Activated CD4-positive, alpha-beta T cell treated with anti-CD3 and anti-CD28 coated beads, Interleukin-2, Interleukin-6, amounts not matched to agents 100 ng/mL and 50 ng/mL, durations not matched to agents 16 hours and 8 hours (primary cell): Measurements from ENCODE around the gene JAM3.
"Not testable (repeated sequence)": the region's sequence is repeated elsewhere in the genome, so short reads cannot be mapped to it uniquely, and the experiment has no call there.

Experiments used
- DNase-seq: peaks from one replicate; pipeline ENCODE4 v3.0.0-alpha.2; 2020

Gene JAM3

GRCh38 chr11:134151083-134151747 is 82.3 kb downstream of the JAM3 start:
- DNase-seq, result no peak

GRCh38 chr11:134152696-134153095 is 83.8 kb downstream of the JAM3 start:
- no peak for DNase-seq

GRCh38 chr11:134153147-134153905 is 84.5 kb downstream of the JAM3 start:
- no peak for DNase-seq

DNA sequence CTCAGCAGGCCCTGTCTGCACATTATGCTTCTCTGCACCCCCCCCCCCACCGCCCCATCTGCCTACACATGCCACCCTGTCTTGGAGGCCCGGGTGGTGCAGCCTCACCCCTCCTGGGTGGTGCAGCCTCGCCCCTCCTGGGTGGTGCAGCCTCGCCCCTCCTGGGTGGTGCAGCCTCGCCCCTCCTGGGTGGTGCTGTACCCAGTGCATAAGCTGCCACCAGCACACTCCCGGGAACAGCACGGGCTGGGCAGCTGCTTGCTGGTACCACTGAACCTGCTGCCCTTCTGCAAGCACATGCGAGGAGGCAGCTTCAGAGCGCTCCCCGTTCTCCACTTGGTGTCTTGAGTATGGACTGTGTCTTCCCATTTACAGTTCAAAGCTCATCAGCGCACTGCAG is 85.6 kb downstream of the JAM3 start:
- no peak for DNase-seq

DNA sequence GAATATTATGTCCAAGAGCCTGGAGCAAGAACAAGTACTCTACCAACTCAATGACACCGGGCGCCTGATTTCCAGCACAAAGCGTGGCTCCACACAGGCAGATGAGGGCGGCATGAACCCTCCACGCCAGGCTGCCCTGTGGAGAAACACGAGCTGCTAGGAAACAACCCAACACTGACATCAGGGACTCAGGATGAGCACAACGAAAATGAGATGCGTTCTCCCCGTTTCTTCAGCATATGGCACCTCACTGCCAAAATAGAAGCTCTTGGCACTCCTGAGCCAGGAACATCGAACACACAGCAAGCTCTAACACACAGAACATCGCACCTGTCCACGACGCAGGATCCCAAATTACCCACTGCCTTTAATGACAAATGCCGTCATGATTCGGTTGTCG is 86.6 kb downstream of the JAM3 start:
- DNase-seq, result no peak

DNA sequence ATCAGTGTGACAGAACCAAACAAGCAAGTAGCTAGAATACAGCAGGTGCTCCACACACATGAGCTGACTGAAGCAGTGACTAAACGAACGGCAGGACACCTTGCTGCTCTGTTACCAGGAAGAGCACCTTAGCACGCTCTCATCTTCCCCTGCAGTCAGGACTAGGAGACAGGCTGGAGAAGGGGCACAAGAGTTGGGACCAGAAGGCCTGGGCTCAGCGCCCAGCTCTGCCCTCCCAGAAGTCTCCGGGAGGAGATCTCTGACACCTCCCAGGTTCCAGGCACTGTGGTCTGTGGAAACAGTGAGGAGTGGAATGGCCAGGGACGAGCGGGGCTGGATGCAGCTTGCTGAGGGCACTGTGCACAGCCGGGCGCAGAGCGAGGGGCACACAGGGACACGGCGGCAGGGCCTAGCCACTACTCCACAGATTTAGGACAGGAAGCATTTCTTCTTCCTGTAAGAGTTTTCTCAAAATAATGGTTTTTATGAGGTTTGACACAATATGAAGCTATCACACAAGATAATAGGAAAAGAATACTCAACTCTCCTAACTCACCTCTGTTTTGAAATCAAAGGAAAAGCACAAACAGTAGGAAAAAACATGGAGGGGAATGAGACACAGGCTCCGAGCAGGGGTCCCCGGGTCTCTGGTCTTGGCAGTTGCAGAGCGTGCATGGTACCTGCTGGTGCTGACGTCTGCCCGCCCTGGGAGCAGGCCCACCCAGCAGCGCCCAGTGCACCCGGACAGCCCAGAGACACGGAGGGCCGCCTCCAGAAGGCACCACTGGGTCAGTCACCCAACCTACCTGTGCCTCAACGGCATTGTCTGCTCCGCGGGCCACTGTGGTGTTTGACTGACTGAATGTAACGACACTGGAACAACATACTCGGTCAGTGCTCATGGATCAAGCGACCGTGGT is 87.3 kb downstream of the JAM3 start:
- no peak for DNase-seq

GRCh38 chr11:134157451-134157850 is 88.6 kb downstream of the JAM3 start:
- no peak for DNase-seq

- DNase-seq, result no peak
Measured at GRCh38 chr11:134158023-134158422, 89.2 kb downstream of the JAM3 start.

GRCh38 chr11:134159652-134160051 is 90.8 kb downstream of the JAM3 start:
- DNase-seq, result no peak

DNA sequence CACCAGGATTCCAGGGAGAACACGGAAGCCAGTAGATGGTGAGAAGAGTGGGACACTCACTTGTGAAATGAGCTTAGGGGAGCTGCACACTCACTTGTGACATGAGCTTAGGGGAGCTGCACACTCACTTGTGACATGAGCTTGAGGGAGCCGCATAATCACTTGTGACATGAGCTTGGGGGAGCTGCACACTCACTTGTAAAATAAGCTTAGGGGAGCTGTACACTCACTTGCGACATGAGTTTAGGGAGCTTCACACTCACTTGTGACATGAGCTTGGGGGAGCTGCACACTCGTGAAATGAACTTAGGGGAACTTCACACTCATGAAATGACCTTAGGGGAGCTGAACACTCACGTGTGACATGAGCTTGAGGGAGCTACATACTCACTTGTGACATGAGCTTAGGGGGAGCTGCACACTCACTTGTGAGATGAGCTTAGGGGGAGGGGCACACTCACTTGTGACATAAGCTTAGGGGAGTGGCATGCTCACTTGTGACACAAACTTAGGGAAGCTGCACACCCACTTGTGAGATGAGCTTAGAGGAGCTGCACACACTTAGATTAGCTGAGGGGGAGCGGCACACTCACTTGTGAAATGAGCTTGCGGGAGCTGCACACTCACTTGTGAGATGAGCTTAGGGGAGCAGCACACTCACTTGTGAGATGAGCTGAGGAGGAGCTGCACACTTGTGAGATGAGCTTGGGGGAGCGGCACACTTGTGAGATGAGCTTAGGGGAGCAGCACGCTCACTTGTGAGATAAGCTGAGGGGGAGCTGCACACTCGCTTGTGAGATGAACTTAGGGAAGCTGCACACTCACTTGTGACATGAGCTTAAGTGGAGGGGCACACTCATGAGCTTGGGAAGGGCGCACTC is 95.9 kb downstream of the JAM3 start:
- no peak for DNase-seq

DNA sequence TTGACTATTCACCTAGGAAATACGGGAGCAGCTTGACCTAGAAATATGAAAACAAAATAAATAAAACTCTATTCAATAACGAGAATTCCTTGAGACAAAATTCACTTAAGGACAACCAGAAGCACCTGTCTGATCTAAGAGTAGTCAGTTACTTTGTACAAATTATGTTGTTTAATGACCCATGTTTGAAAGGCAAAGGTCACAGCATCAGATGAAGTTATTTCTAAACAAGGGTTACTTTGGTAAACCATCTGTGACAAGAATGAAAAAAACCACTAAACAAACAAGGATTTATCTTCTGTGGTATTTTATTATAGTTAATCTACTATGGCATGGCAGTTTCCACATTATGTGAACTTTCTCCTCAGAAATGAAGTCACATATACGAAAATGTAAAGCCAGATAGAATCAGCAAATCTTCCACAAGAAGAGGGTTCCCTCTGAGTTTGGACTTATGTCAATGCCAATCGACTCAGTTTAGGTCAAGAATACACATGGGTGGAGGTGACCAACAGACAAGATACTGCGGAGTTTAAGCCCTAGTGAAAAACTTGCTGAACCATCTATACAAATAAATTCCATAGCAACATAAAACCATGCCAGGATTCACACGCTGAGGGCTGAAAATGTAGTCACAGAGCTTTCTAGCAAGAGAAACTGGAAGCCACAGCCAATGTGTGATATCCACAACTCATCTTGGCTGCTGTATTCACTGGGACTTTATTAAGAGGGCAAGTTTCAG is 101.5 kb downstream of the JAM3 start:
- DNase-seq, result no peak

- DNase-seq, result no peak
Measured at GRCh38 chr11:134170919-134171281, 102.0 kb downstream of the JAM3 start.

- DNase-seq, result no peak
Measured at GRCh38 chr11:134171951-134172350, 103.1 kb downstream of the JAM3 start.

GRCh38 chr11:134173296-134173695 is 104.4 kb downstream of the JAM3 start:
- no peak for DNase-seq

DNA sequence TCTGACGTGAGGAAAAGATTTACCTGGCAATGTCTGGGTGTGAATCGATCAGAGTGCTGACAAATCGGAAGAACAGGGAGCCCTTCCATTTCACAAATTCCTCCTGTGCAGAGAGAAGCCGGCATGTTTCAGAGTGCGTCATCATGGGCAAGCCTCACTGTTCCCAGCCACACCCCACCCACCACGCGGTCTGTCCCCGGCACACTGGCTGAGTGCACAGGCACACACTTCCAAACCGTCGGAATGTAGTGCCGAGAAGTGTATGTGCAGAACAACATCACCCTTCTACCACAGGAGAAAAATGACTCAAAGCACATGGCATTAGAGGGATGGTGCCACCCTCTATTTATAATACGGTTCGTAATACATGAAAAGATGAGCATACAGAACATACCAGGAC is 107.4 kb downstream of the JAM3 start:
- no peak for DNase-seq

GRCh38 chr11:134178032-134178674 is 109.3 kb downstream of the JAM3 start:
- DNase-seq, result no peak

- DNase-seq, result no peak
Measured at GRCh38 chr11:134181707-134182106, 112.8 kb downstream of the JAM3 start.

- DNase-seq, result not testable (repeated sequence)
Measured at GRCh38 chr11:134188092-134188491, 119.2 kb downstream of the JAM3 start.

DNA sequence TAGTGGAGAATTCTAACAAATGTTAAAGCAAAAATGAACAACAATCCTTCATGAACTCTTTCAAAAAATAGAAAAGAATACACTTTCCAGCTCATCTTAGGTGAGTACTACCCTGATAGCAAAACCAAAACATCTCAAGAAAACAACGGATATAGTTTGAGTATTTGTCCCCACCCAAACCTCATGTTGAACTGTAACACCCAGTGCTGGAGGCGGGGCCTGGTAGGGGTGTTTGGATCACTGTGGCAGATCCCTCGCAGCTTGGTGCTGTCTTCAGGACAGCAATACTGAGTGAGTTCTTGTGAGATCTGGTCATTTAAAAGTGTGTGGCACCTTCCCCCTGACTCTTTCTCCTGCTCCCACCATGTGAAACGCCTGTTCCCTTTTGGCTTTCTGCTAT is 127.9 kb downstream of the JAM3 start:
- DNase-seq, result no peak

GRCh38 chr11:134199531-134199930 is 130.7 kb downstream of the JAM3 start:
- no peak for DNase-seq

- no peak for DNase-seq
Measured at GRCh38 chr11:134200688-134201087, 131.8 kb downstream of the JAM3 start.
